Osteocyte (in vitro differentiated cells): Measurements from ENCODE around the gene ANKH. TPM values are rescaled to one million over a fixed set of nuclear protein-coding genes. Genes with fewer than 3 reads are reported as not detected.

Source experiments
- DNase-seq: peaks from one replicate; pipeline ENCODE4 v3.0.0; 2021; ENCODE audit warnings: mixed read lengths; ENCODE audit not compliant: unreplicated experiment; ENCODE audit errors: extremely low spot score
- H3K27ac Mint-ChIP-seq: one replicate; pipeline ENCODE4 v1.8.0; 2021; ENCODE audit warnings: mild to moderate bottlenecking, mixed read lengths; ENCODE audit not compliant: unreplicated experiment
- H3K27me3 Mint-ChIP-seq: one replicate; pipeline ENCODE4 v1.8.0; 2021; ENCODE audit warnings: mixed read lengths; ENCODE audit not compliant: unreplicated experiment
- H3K36me3 Mint-ChIP-seq: one replicate; pipeline ENCODE4 v1.8.0; 2021; ENCODE audit warnings: mixed read lengths; ENCODE audit not compliant: unreplicated experiment
- H3K4me1 Mint-ChIP-seq: one replicate; pipeline ENCODE4 v1.8.0; 2021; ENCODE audit warnings: mixed read lengths; ENCODE audit not compliant: unreplicated experiment
- H3K4me3 Mint-ChIP-seq: one replicate; pipeline ENCODE4 v1.8.0; 2021; ENCODE audit warnings: mild to moderate bottlenecking, moderate library complexity, mixed read lengths; ENCODE audit not compliant: unreplicated experiment
- H3K9me3 Mint-ChIP-seq: one replicate; pipeline ENCODE4 v1.8.0; 2021; ENCODE audit warnings: mixed read lengths; ENCODE audit not compliant: unreplicated experiment
- CTCF ChIP-seq: fragments of 200-600 bp; sonication (generic); IDR thresholded peaks from 2 replicates; pipeline ENCODE4 v1.5.0; 2021; ENCODE audit warnings: antibody characterized with exemption, mild to moderate bottlenecking, moderate library complexity
- total RNA-seq: library from RNA; stranded (reverse); gene quantifications from 2 replicates; pipeline ENCODE4 v1.2.1, GENCODE V29; 2021

Gene ANKH
- total RNA-seq, 1 donor from 2014 or later, result 50.8 TPM

DNA sequence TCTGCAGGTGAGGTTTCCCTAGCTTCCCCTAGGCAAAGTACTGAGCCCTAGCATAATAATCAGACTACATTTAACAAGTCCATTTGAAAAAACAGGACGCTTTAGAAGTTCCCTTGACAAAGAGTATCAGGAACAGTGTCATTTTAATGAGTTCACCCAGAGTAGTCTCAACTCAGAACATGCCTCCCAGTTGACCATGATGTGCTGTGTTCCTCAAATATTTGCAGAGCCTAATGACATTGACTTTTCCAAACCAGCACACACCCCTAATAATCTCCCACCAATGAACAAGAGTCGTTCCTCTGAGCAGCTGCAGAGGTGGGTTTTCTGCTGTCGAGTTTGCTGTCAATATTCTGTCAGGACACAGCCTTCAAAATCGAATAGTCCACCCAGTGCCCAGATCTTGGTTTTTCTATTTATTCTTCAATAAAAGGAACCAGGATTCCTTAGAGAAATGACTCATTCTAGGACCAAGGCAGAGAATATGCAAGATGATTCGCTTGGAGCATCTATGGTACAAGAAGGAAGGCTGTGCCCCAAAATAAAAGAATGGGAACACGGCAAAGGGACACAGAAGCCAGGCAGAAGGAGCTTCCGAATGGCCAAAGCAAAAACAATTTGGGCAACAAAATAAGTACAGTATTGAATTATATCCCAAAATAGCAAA lies 149.5 kb downstream of the ANKH start:
- Mint-ChIP-seq H3K27me3 (peaks cover 2% of the 10 kb centered on the region), H3K27ac (no peak overlapping the region), H3K4me3 (no peak overlapping the region), H3K9me3 (peaks cover 5% of the 10 kb centered on the region), H3K4me1 (peaks cover 7% of the 10 kb centered on the region), H3K36me3 (peaks cover 12% of the 10 kb centered on the region)
- TF ChIP-seq CTCF, result no peak
- no peak for DNase-seq

DNA sequence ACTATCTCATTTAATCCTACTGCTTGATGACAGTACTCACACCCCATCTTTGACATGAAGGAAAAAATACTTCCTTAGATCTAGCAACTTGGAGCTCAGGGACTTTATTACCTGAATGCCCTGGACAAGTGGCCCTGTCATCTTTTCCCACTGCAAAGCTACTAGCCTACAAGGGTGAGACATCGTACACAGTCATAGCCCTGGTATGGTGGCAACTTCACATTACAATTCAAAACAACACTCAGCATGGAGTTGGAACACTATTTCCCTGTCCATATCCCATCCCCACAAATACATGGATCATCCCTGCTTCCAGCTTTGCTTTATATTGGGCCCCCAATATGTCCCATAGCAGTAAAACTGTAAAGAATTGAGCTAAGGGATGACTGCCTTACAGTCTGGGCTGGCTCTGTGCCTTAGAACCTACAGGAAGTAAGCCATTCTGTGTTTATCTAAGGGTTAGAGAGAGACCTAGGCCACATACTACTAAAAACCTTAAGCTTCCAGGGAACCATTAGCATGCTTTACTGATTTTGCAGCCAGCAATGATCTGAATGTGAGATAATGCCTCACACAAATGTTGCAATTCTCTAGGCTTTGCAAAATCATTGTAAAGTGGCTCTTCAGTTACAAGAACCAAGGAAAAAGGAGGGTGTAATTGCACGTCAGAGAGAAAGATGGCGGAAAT lies 151.2 kb downstream of the ANKH start:
- Mint-ChIP-seq H3K36me3 (peaks cover 19% of the 10 kb centered on the region), H3K9me3 (peaks cover 5% of the 10 kb centered on the region), H3K27me3 (peaks cover 2% of the 10 kb centered on the region), H3K27ac (no peak overlapping the region), H3K4me1 (peaks cover 2% of the 10 kb centered on the region), H3K4me3 (no peak overlapping the region)
- no peak for DNase-seq
- TF ChIP-seq CTCF, result no peak

DNA sequence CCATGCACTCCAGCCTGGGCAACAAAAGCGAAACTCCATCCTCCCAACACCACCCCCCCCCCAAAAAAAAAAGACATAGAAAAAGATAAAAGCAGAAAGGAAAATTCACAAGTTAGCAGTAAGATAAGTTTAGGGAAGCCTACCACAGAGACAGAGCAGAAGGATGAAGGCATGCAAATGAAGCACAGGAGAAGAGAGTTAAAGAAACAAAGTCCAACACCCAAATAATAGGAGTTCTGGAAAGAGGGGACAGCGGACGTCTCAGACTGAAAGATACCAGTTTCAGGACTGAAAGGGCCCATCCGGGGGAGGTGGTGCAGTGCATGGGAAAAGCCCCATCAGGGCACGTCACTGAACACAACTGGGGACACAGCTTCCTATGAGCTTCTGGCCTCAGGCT lies 152.8 kb downstream of the ANKH start:
- peaks cover 5% of the 10 kb centered on the region for H3K9me3 Mint-ChIP-seq
- H3K27me3 Mint-ChIP-seq, result peaks cover 2% of the 10 kb centered on the region
- H3K36me3 Mint-ChIP-seq, result peaks cover 22% of the 10 kb centered on the region
- no peak for TF ChIP-seq CTCF
- no peak overlapping the region for H3K4me3 Mint-ChIP-seq
- no peak for DNase-seq
- H3K4me1 Mint-ChIP-seq, result peaks cover 2% of the 10 kb centered on the region
- no peak overlapping the region for H3K27ac Mint-ChIP-seq

GRCh38 chr5:14716755-14717752 lies 154.5 kb downstream of the ANKH start:
- Mint-ChIP-seq H3K36me3 (peaks cover 32% of the 10 kb centered on the region), H3K4me1 (peaks cover 2% of the 10 kb centered on the region), H3K9me3 (peaks cover 5% of the 10 kb centered on the region), H3K27me3 (peaks cover 2% of the 10 kb centered on the region), H3K27ac (no peak overlapping the region), H3K4me3 (no peak overlapping the region)
- DNase-seq, result no peak
- no peak for TF ChIP-seq CTCF
